ENCODE results near the gene TP53TG5. TPM values are rescaled to one million over a fixed set of nuclear protein-coding genes. Genes with fewer than 3 reads are reported as not detected.

The TP53TG5 gene
- total and polyA plus RNA-seq, 7 donors = 0.03 to 0.36 TPM; not detected in 5

DNA sequence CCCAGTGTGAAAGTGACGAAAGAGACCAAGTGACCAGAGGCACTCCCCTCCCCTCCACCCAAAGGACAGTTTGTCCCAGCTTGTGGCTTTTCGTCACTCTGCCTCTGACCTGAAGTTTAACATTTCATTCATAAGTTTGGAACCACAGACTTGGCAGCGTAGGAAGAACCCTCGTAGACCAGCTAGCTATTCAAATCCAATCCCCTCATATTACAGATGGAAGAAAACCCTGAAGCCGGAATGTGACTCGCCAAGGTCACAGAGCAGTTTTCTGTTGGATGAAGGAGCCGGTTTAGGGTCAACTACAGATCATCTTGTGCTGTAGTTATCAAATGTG, 19.1 kb downstream of the TP53TG5 start:
- H3K4me1 ChIP-seq = peaks cover 0 to 77% (median 66%) of the 10 kb centered on the region in 4 donors
- H3K4me3 ChIP-seq = no peak overlapping the region
- peak overlapping the region; percentile 80 to 96 (median 90) for H3K27ac ChIP-seq
- H3K36me3 ChIP-seq = no peaks in the 10 kb centered on the region
- H3K27me3 ChIP-seq = no peaks in the 10 kb centered on the region
- intact Hi-C loops (cut with DNase I) = loop anchor here (2.0 kb wide), 1 partner anchor 14 kb away; no protein-coding TSS in a partner anchor
- no peaks in the 10 kb centered on the region for H3K9me3 ChIP-seq
- TF ChIP-seq, protein P1, sequence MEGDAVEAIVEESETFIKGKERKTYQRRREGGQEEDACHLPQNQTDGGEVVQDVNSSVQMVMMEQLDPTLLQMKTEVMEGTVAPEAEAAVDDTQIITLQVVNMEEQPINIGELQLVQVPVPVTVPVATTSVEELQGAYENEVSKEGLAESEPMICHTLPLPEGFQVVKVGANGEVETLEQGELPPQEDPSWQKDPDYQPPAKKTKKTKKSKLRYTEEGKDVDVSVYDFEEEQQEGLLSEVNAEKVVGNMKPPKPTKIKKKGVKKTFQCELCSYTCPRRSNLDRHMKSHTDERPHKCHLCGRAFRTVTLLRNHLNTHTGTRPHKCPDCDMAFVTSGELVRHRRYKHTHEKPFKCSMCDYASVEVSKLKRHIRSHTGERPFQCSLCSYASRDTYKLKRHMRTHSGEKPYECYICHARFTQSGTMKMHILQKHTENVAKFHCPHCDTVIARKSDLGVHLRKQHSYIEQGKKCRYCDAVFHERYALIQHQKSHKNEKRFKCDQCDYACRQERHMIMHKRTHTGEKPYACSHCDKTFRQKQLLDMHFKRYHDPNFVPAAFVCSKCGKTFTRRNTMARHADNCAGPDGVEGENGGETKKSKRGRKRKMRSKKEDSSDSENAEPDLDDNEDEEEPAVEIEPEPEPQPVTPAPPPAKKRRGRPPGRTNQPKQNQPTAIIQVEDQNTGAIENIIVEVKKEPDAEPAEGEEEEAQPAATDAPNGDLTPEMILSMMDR (IDR thresholded peaks at IDR 0.05) = no peak
- TF ChIP-seq POLR2AphosphoS5 (IDR thresholded peaks at IDR 0.05) (peak in 3 of 4 donors; percentile 7 to 52 (median 12)), POLR2A (IDR thresholded peaks at IDR 0.05) (no peak), EP300 (IDR thresholded peaks at IDR 0.05) (peak in 3 of 4 donors; percentile 71 to 82 (median 74))
- DNase-seq = peak; percentile 81
- WGBS, 2 donors = 83 to 89% methylated on average over 7 of the region's 7 CpGs

DNA sequence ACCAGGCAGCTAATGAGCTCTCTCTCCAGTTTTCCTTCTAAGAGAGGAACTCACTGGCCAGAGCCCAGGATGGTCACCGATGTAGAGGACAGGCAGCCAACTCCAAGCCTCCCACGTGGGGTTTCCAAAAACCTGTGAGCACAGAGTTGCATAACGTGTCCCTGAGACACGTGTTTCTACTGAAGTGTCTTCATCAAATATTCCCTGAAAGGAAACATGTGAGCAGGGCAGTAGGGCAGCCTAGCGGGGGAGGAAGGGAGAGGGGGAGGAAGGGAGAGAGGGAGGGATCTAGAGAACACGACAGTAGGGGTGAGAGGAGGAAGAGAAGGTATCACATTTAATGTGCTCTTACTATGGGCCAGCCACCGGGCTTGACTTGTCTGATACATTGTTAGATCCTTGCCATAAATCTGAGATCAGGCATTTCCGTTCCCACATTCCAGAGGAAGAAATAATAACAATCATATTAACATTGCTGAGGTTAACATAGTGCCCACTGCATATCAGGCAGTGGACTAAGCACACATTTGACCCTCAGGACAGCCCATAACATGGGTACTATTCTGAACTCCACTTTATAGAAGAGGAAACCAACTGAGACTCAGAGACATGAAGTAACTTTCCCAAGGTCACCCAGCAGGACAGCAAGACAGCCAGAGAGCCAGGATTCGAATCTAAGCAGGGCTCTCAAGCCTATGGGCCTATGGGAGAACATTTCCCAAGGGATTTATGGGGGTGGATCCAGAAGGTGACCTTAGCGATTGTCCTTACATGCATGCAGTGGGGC, 19.6 kb downstream of the TP53TG5 start:
- intact Hi-C loops (cut with DNase I) = loop anchor here (1.0 to 2.0 kb wide), 2 partner anchors 14 to 421 kb away; no protein-coding TSS in a partner anchor
- peaks cover 0 to 77% (median 60%) of the 10 kb centered on the region in 4 donors for H3K4me1 ChIP-seq
- no peaks in the 10 kb centered on the region for H3K9me3 ChIP-seq
- H3K27ac ChIP-seq = peak overlapping the region; percentile 80 to 96 (median 90)
- DNase-seq = peak; percentile 98
- 50 to 72% methylated on average over 10 of the region's 10 CpGs for WGBS, 2 donors
- TF ChIP-seq EP300 (IDR thresholded peaks at IDR 0.05) (peak; percentile 65 to 99 (median 86)), POLR2A (IDR thresholded peaks at IDR 0.05) (peak; percentile 42 to 51), POLR2AphosphoS5 (IDR thresholded peaks at IDR 0.05) (peak; percentile 82 to 97 (median 87))
- TF ChIP-seq, protein P1 (IDR thresholded peaks at IDR 0.05) = no peak
- H3K27me3 ChIP-seq = no peaks in the 10 kb centered on the region
- H3K36me3 ChIP-seq = no peaks in the 10 kb centered on the region
- no peak overlapping the region for H3K4me3 ChIP-seq

DNA sequence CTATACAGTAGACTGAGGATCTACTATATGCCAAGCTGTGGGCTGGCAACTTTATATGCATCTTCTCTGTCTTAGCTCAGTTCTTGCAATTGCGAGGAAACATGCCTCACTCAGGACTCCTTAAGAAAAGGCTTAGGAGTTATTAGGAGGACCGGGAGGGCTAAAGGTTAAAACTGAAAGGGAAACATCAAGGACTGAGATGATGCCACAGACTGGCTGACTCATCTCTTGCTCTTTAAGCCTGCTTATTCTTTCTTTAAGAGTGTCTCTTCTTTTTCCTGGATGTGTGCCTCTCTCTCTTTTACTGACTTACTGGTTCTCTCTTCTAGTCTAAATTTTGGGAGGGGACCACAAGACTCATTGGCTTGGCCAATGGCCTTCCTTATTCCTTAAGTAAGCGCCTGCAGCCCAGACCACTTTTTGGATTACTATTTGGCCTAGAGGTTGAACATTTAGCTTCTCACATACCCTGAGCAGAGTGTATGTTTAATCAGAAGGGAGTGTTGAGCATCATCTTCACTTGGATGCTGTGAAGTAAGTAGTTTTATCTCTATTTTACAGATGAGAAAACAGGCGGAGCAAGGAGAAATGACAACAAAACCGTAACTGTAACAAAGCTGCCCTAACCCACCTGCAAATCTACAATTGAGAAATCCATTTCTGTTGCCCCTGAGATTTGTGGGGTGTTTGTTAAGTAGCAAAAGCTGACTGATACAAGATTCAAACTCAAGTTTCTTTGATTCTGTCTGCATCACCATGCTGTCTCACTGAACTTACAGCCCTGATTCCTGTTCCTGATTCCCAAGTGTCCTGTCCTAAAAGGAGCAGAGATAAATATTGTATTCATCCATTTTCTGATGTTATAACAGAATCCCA, 22.7 kb downstream of the TP53TG5 start:
- H3K4me3 ChIP-seq = no peak overlapping the region
- peaks cover 0 to 66% (median 49%) of the 10 kb centered on the region in 4 donors for H3K4me1 ChIP-seq
- WGBS, 2 donors = 43 to 72% methylated on average over 5 of the region's 5 CpGs
- peak overlapping the region; percentile 80 to 96 (median 90) for H3K27ac ChIP-seq
- intact Hi-C loops (cut with DNase I) = no loop called here
- no peaks in the 10 kb centered on the region for H3K9me3 ChIP-seq
- H3K36me3 ChIP-seq = no peaks in the 10 kb centered on the region
- TF ChIP-seq POLR2A (IDR thresholded peaks at IDR 0.05) = no peak
- no peak for TF ChIP-seq EP300 (IDR thresholded peaks at IDR 0.05)
- TF ChIP-seq, protein P1 (IDR thresholded peaks at IDR 0.05) = no peak
- TF ChIP-seq POLR2AphosphoS5 (IDR thresholded peaks at IDR 0.05) = peak in 3 of 4 donors; percentile 28 to 59 (median 28)
- DNase-seq = peak; percentile 63
- H3K27me3 ChIP-seq = no peaks in the 10 kb centered on the region

DNA sequence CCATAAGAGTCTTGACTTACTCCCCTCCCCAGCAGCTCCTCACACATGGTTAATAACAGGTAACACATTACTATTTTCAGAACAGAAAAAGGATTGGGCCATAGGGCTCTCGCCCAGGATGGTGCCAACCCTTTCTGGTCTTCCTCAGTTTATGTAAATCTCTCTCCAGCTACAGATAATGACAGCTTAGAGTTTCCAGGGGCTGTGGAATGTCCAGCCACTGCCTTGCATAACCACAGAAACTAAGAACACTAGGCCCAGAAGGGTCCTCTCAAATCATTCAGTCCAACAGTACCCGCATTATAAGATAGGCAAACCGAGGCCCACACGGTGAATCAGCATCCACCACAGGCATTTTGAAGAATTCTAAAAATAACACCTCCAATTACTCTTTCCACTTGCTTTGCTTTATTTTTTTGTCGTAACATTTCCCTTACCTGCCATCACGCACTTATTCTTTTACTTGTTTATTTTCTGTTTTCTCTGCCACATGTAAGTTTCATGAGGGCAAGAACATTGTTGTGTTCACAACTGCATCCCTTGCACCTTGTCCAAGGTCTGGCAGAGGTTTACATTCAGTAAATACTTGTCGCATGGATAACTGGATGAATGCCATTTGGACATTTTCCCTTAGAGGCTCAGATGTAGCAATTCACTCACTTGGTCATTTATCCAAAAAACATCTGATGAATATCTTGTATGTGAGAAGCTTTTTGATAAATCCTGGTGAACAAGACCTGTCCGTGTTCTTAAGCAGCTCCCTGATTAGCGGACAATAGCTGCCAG, 23.5 kb downstream of the TP53TG5 start:
- no peak for DNase-seq
- Histone ChIP-seq H3K27me3 (no peaks in the 10 kb centered on the region), H3K9me3 (no peaks in the 10 kb centered on the region), H3K27ac (peak overlapping the region; percentile 80 to 96 (median 90)), H3K4me3 (no peak overlapping the region), H3K36me3 (no peaks in the 10 kb centered on the region), H3K4me1 (peaks cover 0 to 57% (median 41%) of the 10 kb centered on the region in 4 donors)
- 75 to 81% methylated on average over 9 of the region's 9 CpGs for WGBS, 2 donors
- intact Hi-C loops (cut with DNase I) = no loop called here
- TF ChIP-seq POLR2AphosphoS5 (IDR thresholded peaks at IDR 0.05) = peak; percentile 53 to 76 (median 61)
- TF ChIP-seq, protein P1 (IDR thresholded peaks at IDR 0.05) = no peak

All from sigmoid colon (tissue), 7 donors.